GM12875 (cell line): Measurements from ENCODE around the gene PRKAB1.

Source experiments
- H3K4me3 ChIP-seq: one replicate; pipeline ENCODE4 v1.5.1; 2011; ENCODE audit warnings: low read depth, low read length, control low read depth
- TF ChIP-seq, protein P1 (sequence below): IDR thresholded peaks from 2 replicates; pipeline ENCODE4 v1.5.1; 2011; ENCODE audit warnings: low read depth, mild to moderate bottlenecking, control low read depth, inconsistent platforms, low read length, moderate library complexity, borderline replicate concordance; ENCODE audit not compliant: insufficient read depth

The PRKAB1 gene

GRCh38 chr12:119691202-119691810 is 23.4 kb downstream of the PRKAB1 start:
- TF ChIP-seq, protein P1, sequence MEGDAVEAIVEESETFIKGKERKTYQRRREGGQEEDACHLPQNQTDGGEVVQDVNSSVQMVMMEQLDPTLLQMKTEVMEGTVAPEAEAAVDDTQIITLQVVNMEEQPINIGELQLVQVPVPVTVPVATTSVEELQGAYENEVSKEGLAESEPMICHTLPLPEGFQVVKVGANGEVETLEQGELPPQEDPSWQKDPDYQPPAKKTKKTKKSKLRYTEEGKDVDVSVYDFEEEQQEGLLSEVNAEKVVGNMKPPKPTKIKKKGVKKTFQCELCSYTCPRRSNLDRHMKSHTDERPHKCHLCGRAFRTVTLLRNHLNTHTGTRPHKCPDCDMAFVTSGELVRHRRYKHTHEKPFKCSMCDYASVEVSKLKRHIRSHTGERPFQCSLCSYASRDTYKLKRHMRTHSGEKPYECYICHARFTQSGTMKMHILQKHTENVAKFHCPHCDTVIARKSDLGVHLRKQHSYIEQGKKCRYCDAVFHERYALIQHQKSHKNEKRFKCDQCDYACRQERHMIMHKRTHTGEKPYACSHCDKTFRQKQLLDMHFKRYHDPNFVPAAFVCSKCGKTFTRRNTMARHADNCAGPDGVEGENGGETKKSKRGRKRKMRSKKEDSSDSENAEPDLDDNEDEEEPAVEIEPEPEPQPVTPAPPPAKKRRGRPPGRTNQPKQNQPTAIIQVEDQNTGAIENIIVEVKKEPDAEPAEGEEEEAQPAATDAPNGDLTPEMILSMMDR, result no peak
- no peak overlapping the region for H3K4me3 ChIP-seq

- no peak overlapping the region for H3K4me3 ChIP-seq
Observed at GRCh38 chr12:119692410-119692809, 24.5 kb downstream of the PRKAB1 start.

DNA sequence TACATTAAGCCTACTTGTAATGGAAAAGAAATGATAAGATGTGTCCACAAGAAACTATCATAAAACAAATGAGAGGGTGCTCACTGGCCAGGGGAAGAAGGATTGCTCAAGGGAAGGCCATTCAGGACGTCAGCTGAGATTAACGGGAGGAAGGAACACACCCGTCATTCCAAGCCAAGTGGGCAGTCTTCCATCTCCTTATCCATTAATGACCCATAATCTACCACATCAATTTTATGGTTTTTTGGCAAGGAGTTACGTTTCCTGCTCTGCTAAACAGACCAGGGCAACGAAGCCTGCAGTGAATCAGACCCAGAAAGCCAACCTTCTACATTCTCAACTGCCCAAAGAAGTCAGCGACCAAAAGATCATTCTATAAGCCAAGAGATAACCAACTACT is 25.1 kb downstream of the PRKAB1 start:
- TF ChIP-seq, protein P1, result no peak
- no peak overlapping the region for H3K4me3 ChIP-seq

More at GRCh38 chr12:119692410-119692809, 24.5 kb downstream of the PRKAB1 start:
- TF ChIP-seq, protein P1, result no peak

GRCh38 chr12:119693511-119693910 is 25.6 kb downstream of the PRKAB1 start:
- H3K4me3 ChIP-seq, result no peak overlapping the region
- TF ChIP-seq, protein P1, result no peak

DNA sequence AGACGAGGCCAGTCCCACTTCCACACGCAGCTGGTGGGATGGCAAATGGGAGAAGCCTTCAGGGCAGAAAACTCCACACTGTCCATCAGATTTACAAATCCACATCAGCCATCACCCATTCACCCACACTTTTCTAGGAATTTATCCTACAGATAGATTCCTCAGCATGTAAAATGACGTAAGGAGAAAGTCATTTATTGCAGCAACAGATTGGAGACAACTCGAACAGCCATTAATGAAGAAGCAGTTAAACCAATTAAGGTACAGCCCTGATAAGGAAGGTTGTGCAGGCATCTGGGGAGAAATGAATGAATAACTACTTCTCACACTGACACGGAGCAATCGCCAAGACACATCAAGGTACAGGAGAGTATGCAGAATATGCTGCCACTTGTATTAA is 26.2 kb downstream of the PRKAB1 start:
- TF ChIP-seq, protein P1, result no peak
- no peak overlapping the region for H3K4me3 ChIP-seq

- TF ChIP-seq, protein P1, result peak; percentile 51
- H3K4me3 ChIP-seq, result no peak overlapping the region
Observed at GRCh38 chr12:119695034-119695433, 27.1 kb downstream of the PRKAB1 start.

GRCh38 chr12:119696943-119697342 is 29.0 kb downstream of the PRKAB1 start:
- TF ChIP-seq, protein P1, result no peak
- no peak overlapping the region for H3K4me3 ChIP-seq
